Measurements from ENCODE around the gene ROMO1. TPM values are rescaled to one million over a fixed set of nuclear protein-coding genes. Genes with fewer than 3 reads are reported as not detected.
"Not testable (repeated sequence)": the region's sequence is repeated elsewhere in the genome, so short reads cannot be mapped to it uniquely, and the experiment has no call there.

Gene ROMO1
- polyA plus RNA-seq, 10 donors = 45.8 to 96.6 (median 63.3) TPM

DNA sequence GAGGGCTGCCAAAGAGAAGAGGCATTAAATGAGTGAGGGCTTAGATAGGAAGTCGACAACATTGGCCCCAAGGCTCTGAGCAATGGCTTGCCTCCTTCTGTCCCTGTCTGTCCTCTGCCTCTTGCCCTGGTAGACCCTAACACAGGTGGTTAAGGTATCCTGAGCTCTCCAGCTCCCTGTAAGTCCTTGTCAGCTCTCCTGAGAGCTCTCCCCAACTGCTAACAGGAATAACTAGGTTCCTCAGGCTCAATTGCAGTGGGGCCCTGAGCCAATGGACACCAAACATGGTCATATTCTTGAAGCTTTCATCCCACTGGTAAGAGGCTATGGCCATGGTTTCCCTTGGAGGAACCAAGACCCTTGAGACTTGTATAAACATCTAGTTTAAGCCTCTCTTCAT lies 29.5 kb upstream of the ROMO1 start:
- DNase-seq = no peak

GRCh38 chr20:35673884-35674283 lies 25.3 kb upstream of the ROMO1 start:
- DNase-seq = no peak

DNA sequence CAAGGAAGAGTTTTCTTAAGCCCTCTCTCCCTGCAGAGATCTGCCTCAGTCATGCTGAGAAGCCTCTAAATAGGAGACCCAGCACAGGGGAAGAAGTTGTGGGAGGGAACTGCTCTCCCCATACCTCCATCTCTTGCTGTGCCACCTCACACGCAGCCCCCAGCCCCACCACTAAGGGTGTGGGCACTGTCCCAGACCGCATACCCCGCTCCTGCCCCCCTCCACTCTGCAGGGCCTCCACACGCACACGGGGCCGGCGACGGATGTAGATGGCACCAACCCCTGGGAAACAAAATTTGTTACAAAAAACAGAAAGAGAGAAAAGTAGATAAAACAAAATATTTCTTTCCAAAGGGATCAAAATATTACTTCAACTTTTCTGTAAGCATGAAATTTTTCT lies 24.3 kb upstream of the ROMO1 start:
- no peak for DNase-seq

- DNase-seq = no peak
These were observed 18.6 kb upstream of the ROMO1 start for GRCh38 chr20:35680452-35681183.

DNA sequence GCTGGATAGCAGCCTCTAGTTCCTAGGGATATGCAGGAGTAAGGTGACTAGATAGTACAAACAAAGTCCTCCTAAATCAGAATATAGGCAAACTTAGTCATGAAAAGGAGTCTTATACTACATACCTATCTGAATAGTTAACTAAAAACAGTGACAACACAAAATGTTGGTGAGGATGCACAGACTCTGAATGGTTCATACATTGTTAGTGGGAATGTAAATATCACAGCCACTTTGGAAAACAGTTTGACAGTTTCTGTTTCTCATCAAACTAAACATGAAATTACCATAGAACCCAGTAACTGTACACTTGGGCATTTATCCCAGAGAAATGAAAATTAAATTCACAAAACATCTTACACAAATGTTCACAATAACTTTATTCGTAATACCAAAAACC lies 17.2 kb upstream of the ROMO1 start:
- DNase-seq = no peak

GRCh38 chr20:35685368-35685767 lies 13.8 kb upstream of the ROMO1 start:
- not testable (repeated sequence) for DNase-seq

DNA sequence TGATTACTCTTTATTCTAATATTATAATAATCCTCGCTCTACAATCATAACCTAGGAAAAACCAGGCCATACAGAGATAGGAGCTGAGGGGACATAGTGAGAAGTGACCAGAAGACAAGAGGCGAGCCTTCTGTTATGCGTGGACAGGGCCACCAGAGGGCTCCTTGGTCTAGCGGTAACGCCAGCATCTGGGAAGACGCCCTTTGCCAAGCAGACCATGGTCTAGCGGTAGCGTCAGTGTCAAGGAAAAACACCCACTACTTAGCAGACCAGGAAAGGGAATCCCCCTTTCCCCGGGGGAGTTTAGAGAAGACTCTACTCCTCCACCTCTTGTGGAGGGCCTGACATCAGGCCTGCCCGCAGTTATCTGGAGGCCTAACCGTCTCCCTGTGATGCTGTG lies 12.3 kb upstream of the ROMO1 start:
- DNase-seq = not testable (repeated sequence)

DNA sequence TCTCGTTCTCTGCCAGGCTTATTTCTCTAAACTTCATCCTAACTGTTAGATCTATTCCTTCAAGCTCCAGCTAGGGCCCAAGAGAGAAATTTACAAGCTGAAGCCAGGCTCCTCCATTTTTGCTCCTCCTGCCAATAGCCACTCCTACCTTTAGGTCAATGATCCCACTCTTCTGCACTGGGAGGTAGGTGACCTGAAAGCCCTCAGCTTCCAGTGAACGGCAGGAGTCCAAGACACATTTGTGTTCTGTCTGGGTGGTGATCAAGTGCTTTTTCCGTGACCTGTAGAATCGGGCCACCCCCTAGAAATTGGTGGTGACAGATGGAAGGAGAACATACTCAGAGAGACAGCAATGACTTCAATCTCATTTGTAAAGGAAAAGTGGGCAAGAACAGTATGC lies 8.9 kb upstream of the ROMO1 start:
- no peak for DNase-seq

GRCh38 chr20:35695245-35695749 lies 3.9 kb upstream of the ROMO1 start:
- DNase-seq = no peak

DNA sequence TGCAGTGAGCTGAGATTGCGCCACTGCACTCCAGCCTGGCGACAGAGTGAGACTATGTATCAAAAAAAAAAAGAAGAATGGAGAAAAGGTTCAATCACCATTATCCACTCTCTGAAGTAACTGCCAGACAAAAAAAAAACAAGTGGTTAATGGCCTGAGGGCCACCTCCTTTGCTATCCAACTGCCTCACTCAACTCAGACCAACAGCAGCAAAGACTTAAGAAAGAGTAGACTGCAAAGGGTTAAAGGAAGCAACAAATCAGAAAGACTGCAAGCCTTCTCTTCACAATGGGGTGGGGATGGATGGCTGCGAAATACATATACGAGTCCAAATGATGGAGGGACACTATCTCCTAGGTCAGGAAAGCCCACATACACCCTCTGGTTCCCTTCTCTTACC lies 3.2 kb upstream of the ROMO1 start:
- no peak for DNase-seq

- DNase-seq = no peak
These were observed 1.4 kb upstream of the ROMO1 start for GRCh38 chr20:35697696-35698297.

GRCh38 chr20:35698298-35699126 lies 693 bp upstream of the ROMO1 start:
- no peak for DNase-seq

DNA sequence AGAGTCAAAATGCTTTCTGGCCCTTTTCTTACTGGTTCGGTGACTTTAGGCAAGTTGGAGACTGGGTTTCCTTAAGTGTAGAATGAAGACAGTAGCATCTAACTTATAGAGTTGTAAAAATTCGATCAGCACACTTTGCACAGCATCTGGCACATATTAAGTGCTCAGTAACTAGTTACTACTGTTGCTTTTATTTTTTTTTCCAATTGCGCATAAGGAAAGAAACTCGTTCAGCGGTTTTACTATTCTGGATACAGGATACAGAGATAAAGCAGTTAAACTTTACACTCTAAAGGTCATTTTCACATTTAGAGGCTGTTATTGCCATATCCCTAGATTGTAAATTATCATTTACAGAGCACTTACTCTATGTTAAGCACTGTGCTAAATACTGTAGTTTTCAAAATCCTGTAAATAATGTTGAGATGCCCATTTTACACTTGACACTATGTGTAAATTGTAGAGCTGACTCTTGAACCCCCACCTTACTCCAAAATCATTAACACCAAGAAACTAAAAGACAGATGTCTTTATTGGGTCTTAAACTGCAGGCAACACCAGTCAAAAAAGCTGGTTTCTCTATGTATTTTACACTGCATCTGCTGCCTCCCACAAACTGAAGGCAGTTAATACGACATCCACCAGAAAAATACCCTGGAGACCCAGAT lies 886 bp downstream of the ROMO1 start:
- DNase-seq = no peak

- no peak for DNase-seq
These were observed 1.5 kb downstream of the ROMO1 start for GRCh38 chr20:35700625-35701148.

GRCh38 chr20:35702051-35702823 lies 3.0 kb downstream of the ROMO1 start:
- no peak for DNase-seq

GRCh38 chr20:35702824-35703695 lies 3.9 kb downstream of the ROMO1 start:
- DNase-seq = no peak

DNA sequence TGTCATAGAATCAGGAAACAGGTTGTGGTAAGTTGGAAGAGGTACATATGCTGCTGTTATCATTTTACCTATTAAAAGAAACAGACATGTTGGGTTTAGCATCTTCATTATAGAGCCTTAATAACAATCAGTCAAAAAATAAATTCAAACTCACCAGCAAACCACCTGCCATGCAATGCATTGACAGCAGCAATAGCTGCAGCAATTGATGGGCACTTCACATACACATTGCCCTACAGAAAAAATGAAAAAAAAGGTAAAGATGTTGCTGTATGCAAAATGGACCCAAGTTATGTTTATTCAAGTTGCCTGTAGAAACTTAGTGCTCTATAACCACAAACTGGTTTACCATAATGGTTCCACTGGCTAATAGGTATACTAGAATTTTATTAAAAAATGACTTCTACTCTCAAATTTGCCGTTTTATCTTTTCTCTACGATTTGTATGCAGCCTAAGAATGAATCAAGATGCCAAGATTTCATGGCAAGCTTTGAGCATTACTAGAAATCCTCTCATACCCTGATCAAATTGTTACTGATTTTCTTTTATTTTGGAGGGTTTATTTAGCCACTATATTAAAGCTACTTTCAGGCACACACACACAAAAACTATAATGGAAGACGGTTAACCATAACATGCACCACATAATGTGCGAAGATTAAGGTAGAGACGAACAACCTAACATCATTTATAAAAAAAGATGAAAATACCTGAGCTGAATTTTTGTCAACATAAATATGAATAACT lies 5.5 kb downstream of the ROMO1 start:
- no peak for DNase-seq

- DNase-seq = not testable (repeated sequence)
These were observed 6.7 kb downstream of the ROMO1 start for GRCh38 chr20:35705894-35706293.

All from muscle of back (tissue), 11 donors.